HEK293 (cell line): ENCODE results near the gene BBC3.

ENCODE experiments used
- CTCF ChIA-PET: fragments of 350-600 bp; formaldehyde crosslinking; extraction: SDS; loops from one replicate; lab custom pipeline; 2021; ENCODE audit warnings: antibody characterized with exemption; lab: Yijun Ruan, JAX
- POLR2A ChIA-PET: fragments of 300-600 bp; formaldehyde crosslinking; extraction: SDS; loops from one replicate; lab custom pipeline; 2020; ENCODE audit warnings: antibody characterized with exemption, inconsistent platforms; lab: Yijun Ruan, JAX
- H3K27ac ChIP-seq: fragments of 200-500 bp; sonication (Bioruptor generic); 2 replicates; pipeline ENCODE4 v1.5.1; 2014; ENCODE audit warnings: low read depth, low read length, control low read depth, inconsistent platforms; ENCODE audit errors: extremely low read depth
- H3K36me3 ChIP-seq, 2 experiments: fragments of 200-500 bp in 1 of 2; sonication (Bioruptor generic) in 1 of 2; 1 replicate in 1 of 2; 2 replicates in 1 of 2; pipeline ENCODE4 v1.5.1; 2014 to 2017; ENCODE audit warnings: inconsistent platforms in 2 of 2, low read length in 2 of 2; ENCODE audit not compliant: control insufficient read depth in 2 of 2, insufficient read depth in 1 of 2
- H3K4me1 ChIP-seq: fragments of 200-500 bp; sonication (Bioruptor generic); 2 replicates; pipeline ENCODE4 v1.5.1; 2014; ENCODE audit warnings: mild to moderate bottlenecking, low read length, inconsistent platforms; ENCODE audit not compliant: control insufficient read depth, insufficient read depth
- H3K4me3 ChIP-seq: 2 replicates; pipeline ENCODE4 v1.5.1; 2011; ENCODE audit warnings: low read depth, mild to moderate bottlenecking, control low read depth, low read length, moderate library complexity
- H3K9me3 ChIP-seq: fragments of 200-500 bp; sonication (Bioruptor generic); 2 replicates; pipeline ENCODE4 v1.5.1; 2014; ENCODE audit warnings: low read depth, low read length, inconsistent platforms; ENCODE audit not compliant: control insufficient read depth, insufficient read depth
- BCL6B ChIP-seq: fragments of 450-650 bp; formaldehyde crosslinking; IDR thresholded peaks from 2 replicates; pipeline ENCODE4 v1.5.1; 2017; ENCODE audit warnings: missing biosample characterization, missing genetic modification characterization
- HOXC10 ChIP-seq: sonication (generic); formaldehyde crosslinking; IDR thresholded peaks from 2 replicates; pipeline ENCODE4 v1.8.1; 2023; ENCODE audit warnings: mild to moderate bottlenecking, missing genetic modification reagents
- KLF8 ChIP-seq: fragments of 450-650 bp; formaldehyde crosslinking; IDR thresholded peaks from 2 replicates; pipeline ENCODE4 v1.5.1; 2016; ENCODE audit warnings: missing biosample characterization, missing genetic modification characterization
- MZF1 ChIP-seq: fragments of 450-650 bp; formaldehyde crosslinking; IDR thresholded peaks from 2 replicates; pipeline ENCODE4 v1.5.1; 2017; ENCODE audit warnings: missing biosample characterization, missing genetic modification characterization, borderline replicate concordance
- RBAK ChIP-seq: fragments of 450-650 bp; formaldehyde crosslinking; IDR thresholded peaks from 2 replicates; pipeline ENCODE4 v1.5.1; 2016; ENCODE audit warnings: missing biosample characterization, missing genetic modification characterization
- REPIN1 ChIP-seq: fragments of 450-650 bp; formaldehyde crosslinking; IDR thresholded peaks from 2 replicates; pipeline ENCODE4 v1.5.1; 2017; ENCODE audit warnings: missing biosample characterization, missing genetic modification characterization, low read depth
- SP3 ChIP-seq: fragments of 450-650 bp; formaldehyde crosslinking; IDR thresholded peaks from 2 replicates; pipeline ENCODE4 v1.5.1; 2016; ENCODE audit warnings: missing biosample characterization, missing genetic modification characterization
- ZBTB10 ChIP-seq: fragments of 450-650 bp; formaldehyde crosslinking; IDR thresholded peaks from 2 replicates; pipeline ENCODE4 v1.5.1; 2016; ENCODE audit warnings: missing biosample characterization, missing genetic modification characterization
- ZBTB17 ChIP-seq: fragments of 450-650 bp; formaldehyde crosslinking; IDR thresholded peaks from 2 replicates; pipeline ENCODE4 v1.5.1; 2016; ENCODE audit warnings: missing biosample characterization, missing genetic modification characterization
- ZBTB7A ChIP-seq: fragments of 450-650 bp; formaldehyde crosslinking; IDR thresholded peaks from 2 replicates; pipeline ENCODE4 v1.5.1; 2016; ENCODE audit warnings: low read depth, missing biosample characterization, missing genetic modification characterization
- ZFP37 ChIP-seq: fragments of 450-650 bp; formaldehyde crosslinking; IDR thresholded peaks from 2 replicates; pipeline ENCODE4 v1.5.1; 2016; ENCODE audit warnings: missing biosample characterization, missing genetic modification characterization
- ZNF274 ChIP-seq, 2 experiments: fragments of 200-500 bp in 1 of 2; fragments of 450-650 bp in 1 of 2; sonication (Bioruptor generic) in 1 of 2; formaldehyde crosslinking in 1 of 2; IDR thresholded peaks; 2 replicates each; pipeline versions ENCODE4 v1.5.1 to v1.6.1; 2014 to 2016; ENCODE audit warnings: borderline replicate concordance in 1 of 2, inconsistent platforms in 1 of 2, low read length in 1 of 2, missing biosample characterization in 1 of 2, missing genetic modification characterization in 1 of 2
- ZNF354C ChIP-seq: fragments of 450-650 bp; formaldehyde crosslinking; IDR thresholded peaks from 2 replicates; pipeline ENCODE4 v1.5.1; 2016; ENCODE audit warnings: missing biosample characterization, missing genetic modification characterization, low read depth, borderline replicate concordance
- ZNF391 ChIP-seq: fragments of 450-650 bp; formaldehyde crosslinking; IDR thresholded peaks from 2 replicates; pipeline ENCODE4 v1.5.1; 2016; ENCODE audit warnings: low read depth, missing biosample characterization, missing genetic modification characterization, borderline replicate concordance
- ZNF449 ChIP-seq: fragments of 450-650 bp; formaldehyde crosslinking; IDR thresholded peaks from 2 replicates; pipeline ENCODE4 v1.5.1; 2017; ENCODE audit warnings: missing biosample characterization, mild to moderate bottlenecking, missing genetic modification characterization, moderate library complexity
- ZNF518A ChIP-seq: fragments of 450-650 bp; formaldehyde crosslinking; conservative IDR thresholded peaks from 2 replicates; pipeline ENCODE4 v1.5.1; 2016; ENCODE audit warnings: low read depth, missing biosample characterization, missing genetic modification characterization
- ZNF544 ChIP-seq: fragments of 450-650 bp; formaldehyde crosslinking; IDR thresholded peaks from 2 replicates; pipeline ENCODE4 v1.5.0; 2017; ENCODE audit warnings: missing biosample characterization, missing genetic modification characterization
- ZNF585B ChIP-seq: fragments of 450-650 bp; formaldehyde crosslinking; IDR thresholded peaks from 2 replicates; pipeline ENCODE4 v1.5.1; 2016; ENCODE audit warnings: missing biosample characterization, missing genetic modification characterization
- ZNF621 ChIP-seq: fragments of 450-650 bp; formaldehyde crosslinking; IDR thresholded peaks from 2 replicates; pipeline ENCODE4 v1.5.1; 2017; ENCODE audit warnings: missing biosample characterization, missing genetic modification characterization
- ZNF704 ChIP-seq: fragments of 450-650 bp; formaldehyde crosslinking; IDR thresholded peaks from 2 replicates; pipeline ENCODE4 v1.5.1; 2016; ENCODE audit warnings: missing biosample characterization, missing genetic modification characterization
- ZNF776 ChIP-seq: fragments of 450-650 bp; formaldehyde crosslinking; IDR thresholded peaks from 2 replicates; pipeline ENCODE4 v1.5.0; 2017; ENCODE audit warnings: missing biosample characterization, missing genetic modification characterization, borderline replicate concordance
- ZNF837 ChIP-seq: fragments of 450-650 bp; formaldehyde crosslinking; IDR thresholded peaks from 2 replicates; pipeline ENCODE4 v1.5.1; 2016; ENCODE audit warnings: missing biosample characterization, missing genetic modification characterization

BBC3 gene

GRCh38 chr19:47255879-47256692 lies 25.1 kb upstream of the BBC3 start, which contains the start of gene CCDC9:
Gene CCDC9 (plus strand): TSS chr19:47256525. CDS start chr19:47258401, 1,876 bp downstream.
- peaks cover 4 to 28% of the 10 kb centered on the region in 2 experiments; a peak in 2 of 3 replicates for H3K36me3 ChIP-seq
- no peaks in the 10 kb centered on the region for H3K9me3 ChIP-seq
- ChIA-PET CTCF (interaction anchor here (0.6 to 3.3 kb wide), 5 partner anchors 10 to 989 kb away, joined by 3 to 44 read pairs (median 5); no protein-coding TSS in a partner anchor), POLR2A (interaction anchor here (0.5 to 3.7 kb wide), 31 partner anchors 12 to 468 kb away, joined by 3 to 108 read pairs (median 5); partner anchors contain the start of genes DHX34, INAFM1, NPAS1 and SLC1A5)
- peaks cover 19% of the 10 kb centered on the region for H3K4me1 ChIP-seq
- H3K27ac ChIP-seq, result peak within 1 kb of the TSS; percentile 67
- H3K4me3 ChIP-seq, result peak within 1 kb of the TSS; percentile 70
- no peak for TF ChIP-seq REPIN1 (tag by site-specific recombination)
- peak; percentile 84 for TF ChIP-seq ZBTB17
- TF ChIP-seq BCL6B (tag by site-specific recombination), result no peak
- TF ChIP-seq ZNF776 (tag by site-specific recombination), result no peak
- TF ChIP-seq ZNF274 (IDR thresholded peaks at IDR 0.05; ENCODE audit: low read length), result no peak
- no peak for TF ChIP-seq ZNF274 (tag by site-specific recombination; IDR thresholded peaks at IDR 0.05; ENCODE audit: borderline replicate concordance)
- no peak for TF ChIP-seq ZNF585B
- TF ChIP-seq ZNF621, result no peak
- TF ChIP-seq MZF1 (tag by site-specific recombination), result no peak
- TF ChIP-seq ZBTB7A, result no peak
- TF ChIP-seq ZNF837, result no peak
- no peak for TF ChIP-seq ZNF354C (tag by site-specific recombination)
- TF ChIP-seq ZNF518A (tag by site-specific recombination), result peak; percentile 95
- no peak for TF ChIP-seq ZNF704
- TF ChIP-seq KLF8 (tag by site-specific recombination), result peak; percentile 13; the same call in 1 of the 2 replicates
- TF ChIP-seq HOXC10, result peak; percentile 68; the same call in 1 of the 2 replicates
- TF ChIP-seq RBAK (tag by site-specific recombination), result no peak
- TF ChIP-seq ZNF544 (tag by site-specific recombination), result no peak
- TF ChIP-seq SP3, result no peak
- 0 out of 2 replicates have a peak, but pooled peaks have one; percentile 38 for TF ChIP-seq ZFP37 (tag by site-specific recombination)
- TF ChIP-seq ZNF449, result no peak
- no peak for TF ChIP-seq ZNF391 (tag by site-specific recombination)
- no peak for TF ChIP-seq ZBTB10 (tag by site-specific recombination)
